Activated B cell treated with CpG ODN at 0.5 μM for 24 hours (primary cell): Measurements from ENCODE around the gene TLCD3A. TPM values are rescaled to one million over a fixed set of nuclear protein-coding genes. Genes with fewer than 3 reads are reported as not detected.
"Not testable (repeated sequence)": the region's sequence is repeated elsewhere in the genome, so short reads cannot be mapped to it uniquely, and the experiment has no call there.

Experiments
- ATAC-seq: fragments of 200-7000 bp; cut with Tn5 transposase; one replicate; pipeline ENCODE4 v1.10.0; 2021; ENCODE audit warnings: low read depth, mild to moderate bottlenecking, moderate library complexity
- CTCF ChIA-PET: fragments of 350-600 bp; sonication (Branson Sonifier 250); formaldehyde crosslinking; loops from one replicate; lab custom pipeline; 2021; ENCODE audit warnings: antibody characterized with exemption; lab: Charles Lee
- POLR2A ChIA-PET: fragments of 350-600 bp; sonication (Branson Sonifier 250); formaldehyde crosslinking; loops from one replicate; lab custom pipeline; 2021; ENCODE audit warnings: antibody characterized with exemption; lab: Charles Lee
- DNase-seq: peaks from one replicate; pipeline ENCODE4 v3.0.0; 2022
- H3K27ac Mint-ChIP-seq: one replicate; pipeline ENCODE4 v1.8.0; 2020; ENCODE audit warnings: mixed read lengths
- H3K27me3 Mint-ChIP-seq: one replicate; pipeline ENCODE4 v1.8.0; 2021; ENCODE audit warnings: mixed read lengths
- H3K36me3 Mint-ChIP-seq: one replicate; pipeline ENCODE4 v1.8.0; 2021; ENCODE audit warnings: low read depth, mixed read lengths
- H3K4me1 Mint-ChIP-seq: one replicate; pipeline ENCODE4 v1.8.0; 2021; ENCODE audit warnings: mixed read lengths
- H3K4me3 Mint-ChIP-seq: one replicate; pipeline ENCODE4 v1.8.0; 2020; ENCODE audit warnings: mild to moderate bottlenecking, mixed read lengths
- H3K9me3 Mint-ChIP-seq: one replicate; pipeline ENCODE4 v1.8.0; 2020; ENCODE audit warnings: mixed read lengths
- CTCF ChIP-seq: fragments of 200-600 bp; IDR thresholded peaks from one replicate; pipeline ENCODE4 v1.8.0; 2022; ENCODE audit warnings: antibody characterized with exemption, mild to moderate bottlenecking
- intact Hi-C: fragments of 100-400 bp; cut with micrococcal nuclease; formaldehyde crosslinking; loops from one replicate; pipeline ENCODE4 v1.15.1; 2024
- total RNA-seq: library from RNA; stranded (reverse); gene quantifications from 2 replicates; pipeline ENCODE4 v1.2.3, GENCODE V29; 2022

TLCD3A gene
- total RNA-seq, 1 donor from 2014 or later, result 2.8 TPM

- no peaks in the 10 kb centered on the region for H3K9me3 Mint-ChIP-seq
- POLR2A ChIA-PET, result interaction anchor here (0.6 to 3.2 kb wide), 12 partner anchors 11 to 342 kb away, joined by 3 to 31 read pairs (median 5); partner anchors contain the start of genes GLOD4, MRM3, TIMM22 and VPS53
- no peaks in the 10 kb centered on the region for H3K27me3 Mint-ChIP-seq
- intact Hi-C loops, result loop anchor here (1.0 to 2.0 kb wide), 8 partner anchors 12 to 340 kb away; partner anchors contain the start of genes GLOD4, MRM3, NXN and TLCD3A
- ATAC-seq (peak; percentile 90), DNase-seq (peak; percentile 100)
- H3K4me1 Mint-ChIP-seq, result peaks cover 31% of the 10 kb centered on the region
- H3K4me3 Mint-ChIP-seq, result peak within 1 kb of the TSS; percentile 91
- peaks cover 27% of the 10 kb centered on the region for H3K36me3 Mint-ChIP-seq
- CTCF ChIA-PET, result interaction anchor here (0.7 to 1.2 kb wide), 9 partner anchors 9 to 340 kb away, joined by 3 to 7 read pairs (median 3); partner anchors contain the start of genes GLOD4, MRM3 and VPS53
- peak within 1 kb of the TSS; percentile 94 for H3K27ac Mint-ChIP-seq
- no peak for TF ChIP-seq CTCF
Measured at GRCh38 chr17:752002-752619, 19.7 kb downstream of the TLCD3A start, which contains the start of gene GEMIN4. GEMIN4 (minus strand) TSS chr17:752264; CDS start chr17:752142, 122 bp downstream.

DNA sequence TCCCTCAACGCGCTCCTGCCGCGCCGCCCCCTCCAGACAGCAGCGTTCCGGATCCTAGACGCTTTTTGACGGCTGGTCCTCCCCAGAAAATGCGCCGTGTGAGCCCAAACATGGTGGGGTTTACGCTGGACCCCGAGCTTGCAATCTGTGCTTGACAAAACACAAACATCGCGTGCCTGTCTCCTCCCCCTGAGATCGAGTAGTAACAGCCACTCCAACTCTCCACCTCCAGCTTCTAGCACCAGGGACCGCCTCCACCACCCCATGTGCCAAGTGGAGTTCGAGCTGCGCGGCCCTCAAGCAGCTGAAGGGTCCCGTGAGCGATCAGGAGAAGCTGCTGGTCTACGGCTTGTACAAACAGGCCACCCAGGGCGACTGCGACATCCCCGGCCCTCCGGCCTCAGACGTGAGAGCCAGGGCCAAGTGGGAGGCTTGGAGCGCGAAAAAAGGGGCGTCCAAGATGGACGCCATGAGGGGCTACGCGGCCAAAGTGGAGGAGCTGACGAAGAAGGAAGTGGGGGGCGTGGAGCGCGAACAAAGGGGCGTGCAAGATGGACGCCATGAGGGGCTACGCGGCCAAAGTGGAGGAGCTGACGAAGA is 20.3 kb downstream of the TLCD3A start:
- peaks cover 31% of the 10 kb centered on the region for H3K4me1 Mint-ChIP-seq
- peak overlapping the region; percentile 91 for H3K4me3 Mint-ChIP-seq
- peak; percentile 6 for ATAC-seq
- no peak for DNase-seq
- ChIA-PET CTCF (interaction anchor here (0.7 to 1.2 kb wide), 9 partner anchors 9 to 340 kb away, joined by 3 to 7 read pairs (median 3); partner anchors contain the start of genes GLOD4, MRM3 and VPS53), POLR2A (interaction anchor here (0.6 to 3.2 kb wide), 12 partner anchors 11 to 342 kb away, joined by 3 to 31 read pairs (median 5); partner anchors contain the start of genes GLOD4, MRM3, TIMM22 and VPS53)
- H3K9me3 Mint-ChIP-seq, result no peaks in the 10 kb centered on the region
- H3K27ac Mint-ChIP-seq, result peak overlapping the region; percentile 94
- peaks cover 23% of the 10 kb centered on the region for H3K36me3 Mint-ChIP-seq
- TF ChIP-seq CTCF, result no peak
- H3K27me3 Mint-ChIP-seq, result no peaks in the 10 kb centered on the region
- intact Hi-C loops, result loop anchor here (1.0 to 2.0 kb wide), 8 partner anchors 12 to 340 kb away; partner anchors contain the start of genes GLOD4, MRM3, NXN and TLCD3A

- no peak for TF ChIP-seq CTCF
- H3K4me1 Mint-ChIP-seq, result peaks cover 29% of the 10 kb centered on the region
Measured at GRCh38 chr17:753418-753817, 21.0 kb downstream of the TLCD3A start.

GRCh38 chr17:755319-755961 is 23.0 kb downstream of the TLCD3A start:
- H3K9me3 Mint-ChIP-seq, H3K27ac Mint-ChIP-seq, H3K27me3 Mint-ChIP-seq, ATAC-seq, H3K4me3 Mint-ChIP-seq, intact Hi-C loops, DNase-seq, CTCF ChIA-PET: not testable (repeated sequence)
- H3K4me1 Mint-ChIP-seq, result peaks cover 18% of the 10 kb centered on the region
- POLR2A ChIA-PET, result interaction anchor here (0.7 to 2.4 kb wide), 3 partner anchors 13 to 549 kb away, joined by 3 to 9 read pairs (median 3); partner anchors contain the start of genes GLOD4 and MRM3
- peaks cover 29% of the 10 kb centered on the region for H3K36me3 Mint-ChIP-seq

More at GRCh38 chr17:753418-753817, 21.0 kb downstream of the TLCD3A start:
- Mint-ChIP-seq H3K4me3 (peak overlapping the region; percentile 71), H3K27me3 (no peaks in the 10 kb centered on the region), H3K36me3 (peaks cover 16% of the 10 kb centered on the region), H3K9me3 (no peaks in the 10 kb centered on the region), H3K27ac (peak overlapping the region; percentile 63)
- DNase-seq (no peak), ATAC-seq (no peak)
- POLR2A ChIA-PET, result interaction anchor here (0.8 to 3.2 kb wide), 5 partner anchors 11 to 227 kb away, joined by 3 to 31 read pairs (median 5); partner anchors contain the start of genes GLOD4 and MRM3
- CTCF ChIA-PET, result interaction anchor here (0.9 kb wide), 1 partner anchor 38 kb away, joined by 7 read pairs; the partner anchor contains the start of gene VPS53
- intact Hi-C loops, result loop anchor here (2.0 kb wide), 1 partner anchor 21 kb away; the partner anchor contains the start of gene TLCD3A

GRCh38 chr17:756010-756567 is 23.7 kb downstream of the TLCD3A start:
- peaks cover 12% of the 10 kb centered on the region for H3K4me1 Mint-ChIP-seq
- POLR2A ChIA-PET, CTCF ChIA-PET, H3K27ac Mint-ChIP-seq, H3K27me3 Mint-ChIP-seq, DNase-seq, intact Hi-C loops, ATAC-seq, H3K9me3 Mint-ChIP-seq, H3K4me3 Mint-ChIP-seq: not testable (repeated sequence)
- H3K36me3 Mint-ChIP-seq, result peaks cover 34% of the 10 kb centered on the region
